Omental fat pad (tissue), 4 donors: ENCODE results near the gene HOXA2. TPM values are rescaled to one million over a fixed set of nuclear protein-coding genes. Genes with fewer than 3 reads are reported as not detected.

Source experiments
- ATAC-seq: fragments of 150-250 bp; one replicate; pipeline ENCODE4 v1.9.1; 2016; ENCODE audit warnings: mild to moderate bottlenecking, moderate library complexity; ENCODE audit not compliant: low FRiP score
- DNase-seq: peaks from one replicate; pipeline ENCODE4 v3.0.0-alpha.2; 2019; ENCODE audit warnings: low spot score
- CTCF ChIP-seq, 3 donors: fragments of 450-650 bp; IDR thresholded peaks; one replicate each; pipeline ENCODE4 v1.5.1; 2016 to 2017; ENCODE audit warnings: antibody characterized with exemption in 3 of 3, mild to moderate bottlenecking in 3 of 3, moderate library complexity in 2 of 3
- total RNA-seq, 4 donors: library from RNA; depleted of rRNA; stranded (reverse); fragments of >200 nt; gene quantifications; one replicate each; pipeline ENCODE4 v1.1.0, GENCODE V29; 2016

Gene HOXA2
- total RNA-seq, 4 donors from 2014 or later, result 1.1 to 3.5 (median 1.5) TPM

- ATAC-seq, result no peak
- no peak for DNase-seq
- TF ChIP-seq CTCF (IDR thresholded peaks at IDR 0.05), result no peak
Observed at GRCh38 chr7:27071622-27072390, 30.7 kb downstream of the HOXA2 start.

- no peak for TF ChIP-seq CTCF (IDR thresholded peaks at IDR 0.05)
- no peak for ATAC-seq
Observed at GRCh38 chr7:27068259-27068658, 34.2 kb downstream of the HOXA2 start.

GRCh38 chr7:27066148-27066547 is 36.3 kb downstream of the HOXA2 start:
- ATAC-seq (no peak), DNase-seq (no peak)
- no peak for TF ChIP-seq CTCF (IDR thresholded peaks at IDR 0.05)

More at GRCh38 chr7:27068259-27068658, 34.2 kb downstream of the HOXA2 start:
- DNase-seq, result no peak

DNA sequence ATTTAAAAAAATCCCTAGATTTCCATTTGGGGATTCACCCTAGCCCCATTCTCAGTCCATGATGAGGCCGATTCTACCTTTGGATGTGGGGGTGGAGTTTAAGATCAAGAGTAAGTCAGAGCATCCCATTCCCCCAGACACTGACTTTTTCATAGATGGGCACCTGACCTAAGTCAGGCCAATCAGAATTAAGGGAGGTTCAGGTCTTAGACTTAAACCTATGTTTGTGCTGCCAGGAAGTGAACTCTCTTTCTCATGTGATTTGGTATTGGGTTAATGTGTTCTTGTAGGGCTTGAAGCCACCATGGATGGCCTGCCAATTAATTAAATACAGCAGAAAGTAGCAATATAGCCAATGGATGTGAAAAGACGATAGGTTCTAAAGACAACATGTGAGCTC is 36.8 kb downstream of the HOXA2 start:
- no peak for ATAC-seq
- no peak for TF ChIP-seq CTCF (IDR thresholded peaks at IDR 0.05)
- no peak for DNase-seq

DNA sequence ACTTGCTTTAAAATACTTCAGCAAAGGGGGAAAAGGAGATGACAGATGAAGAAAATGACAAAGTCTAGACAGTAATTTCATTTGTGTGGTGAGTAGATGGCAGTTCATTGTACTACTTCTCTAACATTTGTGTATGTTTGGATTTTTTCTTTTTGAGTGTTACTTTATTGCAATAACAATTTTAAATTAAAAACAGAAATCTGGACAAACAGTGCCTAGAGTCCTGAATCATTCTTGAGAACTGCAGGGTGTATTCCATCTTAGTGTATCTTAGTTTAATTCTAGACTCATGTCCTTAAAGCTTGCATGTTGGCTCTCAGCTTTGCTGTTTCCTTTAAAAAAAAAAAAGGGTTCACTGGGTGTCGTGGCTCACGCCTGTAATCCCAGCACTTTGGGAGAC is 37.8 kb downstream of the HOXA2 start:
- no peak for ATAC-seq
- no peak for DNase-seq
- no peak for TF ChIP-seq CTCF (IDR thresholded peaks at IDR 0.05)

GRCh38 chr7:27064159-27064558 is 38.3 kb downstream of the HOXA2 start:
- no peak for DNase-seq
- ATAC-seq, result no peak
- TF ChIP-seq CTCF (IDR thresholded peaks at IDR 0.05), result no peak

- ATAC-seq (no peak), DNase-seq (no peak)
- no peak for TF ChIP-seq CTCF (IDR thresholded peaks at IDR 0.05)
Observed at GRCh38 chr7:27062946-27063345, 39.5 kb downstream of the HOXA2 start.
